ENCODE results near the gene SERPINA3.

- TF ChIP-seq, protein P1, sequence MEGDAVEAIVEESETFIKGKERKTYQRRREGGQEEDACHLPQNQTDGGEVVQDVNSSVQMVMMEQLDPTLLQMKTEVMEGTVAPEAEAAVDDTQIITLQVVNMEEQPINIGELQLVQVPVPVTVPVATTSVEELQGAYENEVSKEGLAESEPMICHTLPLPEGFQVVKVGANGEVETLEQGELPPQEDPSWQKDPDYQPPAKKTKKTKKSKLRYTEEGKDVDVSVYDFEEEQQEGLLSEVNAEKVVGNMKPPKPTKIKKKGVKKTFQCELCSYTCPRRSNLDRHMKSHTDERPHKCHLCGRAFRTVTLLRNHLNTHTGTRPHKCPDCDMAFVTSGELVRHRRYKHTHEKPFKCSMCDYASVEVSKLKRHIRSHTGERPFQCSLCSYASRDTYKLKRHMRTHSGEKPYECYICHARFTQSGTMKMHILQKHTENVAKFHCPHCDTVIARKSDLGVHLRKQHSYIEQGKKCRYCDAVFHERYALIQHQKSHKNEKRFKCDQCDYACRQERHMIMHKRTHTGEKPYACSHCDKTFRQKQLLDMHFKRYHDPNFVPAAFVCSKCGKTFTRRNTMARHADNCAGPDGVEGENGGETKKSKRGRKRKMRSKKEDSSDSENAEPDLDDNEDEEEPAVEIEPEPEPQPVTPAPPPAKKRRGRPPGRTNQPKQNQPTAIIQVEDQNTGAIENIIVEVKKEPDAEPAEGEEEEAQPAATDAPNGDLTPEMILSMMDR (conservative IDR thresholded peaks at IDR 0.05; ENCODE audit: low read depth, low read length) = no peak
- TF ChIP-seq EZH2 (IDR thresholded peaks at IDR 0.05; ENCODE audit: borderline replicate concordance, low read depth, low read length, poor library complexity, severe bottlenecking) = no peak
These were observed 12.6 kb downstream of the SERPINA3 start for GRCh38 chr14:94624537-94625352.
